ENCODE data around the gene TSPAN14.

The TSPAN14 gene

DNA sequence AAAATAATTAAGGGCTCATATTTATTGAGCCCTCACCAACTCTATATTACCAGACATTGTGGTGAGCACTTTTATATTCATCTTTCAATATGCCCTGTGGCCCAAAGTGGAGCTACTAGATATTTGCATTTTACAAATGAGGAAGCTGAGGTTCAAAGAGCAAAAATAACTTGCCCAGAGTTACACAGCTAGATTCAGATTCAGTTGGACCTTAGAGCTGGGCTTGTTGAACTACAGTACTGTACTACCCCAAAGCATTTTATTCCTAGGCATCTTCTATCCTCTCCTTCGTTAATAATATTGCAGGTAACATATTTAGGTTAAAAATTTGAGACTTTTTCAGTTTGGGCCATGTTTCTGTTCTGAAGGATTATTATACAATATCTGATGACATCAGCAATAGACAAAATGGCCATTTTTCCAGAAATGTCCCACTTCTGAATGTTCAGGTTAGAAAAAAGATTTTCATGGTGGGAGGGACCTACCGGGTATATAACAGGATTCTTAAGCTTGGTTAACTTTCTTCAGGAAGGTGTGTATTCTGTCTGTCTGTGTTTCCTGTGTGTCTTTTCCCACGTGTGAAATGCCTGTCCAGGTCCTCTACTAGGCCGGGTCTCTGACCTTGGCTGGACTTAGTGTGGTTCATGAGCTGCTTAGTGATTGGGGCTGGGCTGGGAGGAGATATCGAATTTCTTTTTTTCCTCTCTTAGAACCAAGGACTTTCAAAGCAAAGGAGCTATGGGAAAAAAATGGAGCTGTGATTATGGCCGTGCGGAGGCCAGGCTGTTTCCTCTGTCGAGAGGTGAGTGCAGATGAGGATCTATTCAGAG is 32.2 kb upstream of the TSPAN14 start:
- DNase-seq (ENCODE audit: low read depth, low spot score) = no peak

DNA sequence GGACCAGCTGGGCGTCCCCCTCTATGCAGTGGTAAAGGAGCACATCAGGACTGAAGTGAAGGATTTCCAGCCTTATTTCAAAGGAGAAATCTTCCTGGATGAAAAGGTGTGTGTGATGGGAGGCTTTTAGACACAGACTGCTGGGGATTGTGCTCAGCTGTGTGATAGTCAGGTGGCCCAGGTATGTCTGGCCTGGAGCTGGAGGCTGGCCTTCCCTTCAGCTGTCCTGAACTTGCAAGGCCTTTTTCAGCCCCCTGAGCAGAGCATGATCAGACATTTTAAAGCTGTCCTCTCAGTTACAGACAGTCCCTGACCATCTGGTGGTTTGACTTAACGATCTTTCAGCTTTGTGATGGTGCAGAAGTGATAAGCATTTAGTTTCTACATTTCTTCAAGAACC is 28.2 kb upstream of the TSPAN14 start:
- no peak for DNase-seq (ENCODE audit: low read depth, low spot score)

DNA sequence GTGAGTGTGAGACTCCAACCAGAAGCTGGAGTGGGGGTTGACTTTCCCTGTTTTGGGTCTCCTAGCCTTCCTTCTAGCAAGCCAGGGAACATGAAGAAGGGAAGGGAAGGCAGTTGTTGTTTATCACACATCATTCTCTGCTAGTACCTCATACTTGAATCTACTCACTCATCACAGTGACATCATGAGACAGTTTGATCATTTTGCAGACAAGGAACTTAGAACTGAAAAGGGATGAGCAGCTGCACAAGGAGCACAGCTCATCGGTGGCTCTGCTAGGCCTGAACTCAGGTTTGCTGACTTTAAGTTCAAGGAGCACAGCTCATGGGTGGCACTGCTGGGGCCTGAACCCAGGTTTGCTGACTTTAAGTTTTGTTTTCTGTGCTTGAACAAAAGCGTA is 26.6 kb upstream of the TSPAN14 start:
- no peak for DNase-seq (ENCODE audit: low read depth, low spot score)

DNA sequence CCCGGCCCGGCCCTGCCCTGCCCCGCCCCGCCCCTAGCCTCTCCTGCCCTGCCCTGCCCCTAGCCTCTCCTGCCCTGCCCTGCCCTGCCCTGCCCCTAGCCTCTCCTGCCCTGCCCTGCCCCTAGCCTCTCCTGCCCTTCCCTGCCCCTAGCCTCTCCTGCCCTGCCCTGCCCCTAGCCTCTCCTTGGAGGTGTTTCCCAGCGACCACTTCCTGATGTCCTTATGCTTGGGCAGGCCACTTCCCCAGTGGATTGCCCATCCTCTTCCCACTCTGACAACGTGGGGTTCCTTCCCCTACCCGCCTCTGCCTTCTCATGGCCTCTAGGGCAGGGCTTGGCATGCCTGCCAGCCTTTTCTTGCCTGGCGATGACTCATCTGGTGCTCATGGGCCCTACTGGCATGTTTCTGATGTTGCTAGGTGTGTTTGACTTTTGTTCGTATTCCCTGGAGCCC is 24.6 kb upstream of the TSPAN14 start:
- DNase-seq (ENCODE audit: low read depth, low spot score) = no peak

DNA sequence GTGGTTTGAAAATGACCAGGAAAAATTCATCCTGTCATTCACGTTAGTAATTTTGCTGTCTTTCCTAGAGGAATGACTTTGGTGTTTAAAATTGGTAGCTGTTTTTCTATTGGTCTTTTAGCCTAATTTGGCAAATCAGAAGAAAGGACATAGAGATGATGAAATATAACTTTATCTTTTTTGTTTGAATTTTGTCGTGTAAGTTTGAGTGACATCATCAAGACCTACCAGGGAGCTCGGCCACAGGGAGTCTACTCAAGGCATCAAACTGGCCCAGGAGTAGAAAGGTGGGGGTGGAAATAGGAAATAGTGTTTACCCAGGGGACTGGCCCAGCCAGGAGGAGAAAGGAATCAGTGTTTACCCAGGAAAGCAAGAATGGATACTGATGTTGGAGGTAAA is 21.0 kb upstream of the TSPAN14 start:
- DNase-seq (ENCODE audit: low read depth, low spot score) = no peak

DNA sequence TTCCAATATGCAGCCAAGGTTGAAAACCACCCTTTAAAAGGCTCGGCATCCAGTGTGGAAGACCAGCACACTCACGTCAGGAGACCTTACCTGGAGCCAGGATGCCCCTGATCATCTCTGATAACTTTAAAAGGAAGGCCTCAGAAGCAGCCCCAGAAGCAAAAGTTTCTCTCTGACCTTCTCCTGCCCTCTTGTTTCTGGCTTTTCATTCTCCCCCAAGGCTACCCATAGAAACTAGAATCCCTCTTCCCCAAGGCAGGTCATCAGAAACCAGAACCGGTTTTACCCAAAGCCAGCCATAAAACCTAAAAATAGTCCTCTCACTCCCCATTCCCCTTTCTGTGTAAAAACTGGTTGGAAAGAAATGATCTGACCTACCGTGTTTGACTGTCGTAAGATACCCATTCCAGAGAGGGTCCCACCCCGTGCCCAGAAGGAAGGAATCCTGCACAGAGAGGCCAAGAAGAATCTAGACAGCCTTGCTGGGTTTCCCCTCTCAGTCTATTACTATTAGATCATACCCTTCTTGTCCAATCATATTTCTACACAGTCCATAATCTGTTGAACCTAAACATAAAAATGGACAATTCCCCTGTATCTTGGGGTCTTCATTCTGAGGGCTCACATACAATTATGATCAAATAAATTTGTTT is 17.5 kb upstream of the TSPAN14 start:
- DNase-seq (ENCODE audit: low read depth, low spot score) = no peak

DNA sequence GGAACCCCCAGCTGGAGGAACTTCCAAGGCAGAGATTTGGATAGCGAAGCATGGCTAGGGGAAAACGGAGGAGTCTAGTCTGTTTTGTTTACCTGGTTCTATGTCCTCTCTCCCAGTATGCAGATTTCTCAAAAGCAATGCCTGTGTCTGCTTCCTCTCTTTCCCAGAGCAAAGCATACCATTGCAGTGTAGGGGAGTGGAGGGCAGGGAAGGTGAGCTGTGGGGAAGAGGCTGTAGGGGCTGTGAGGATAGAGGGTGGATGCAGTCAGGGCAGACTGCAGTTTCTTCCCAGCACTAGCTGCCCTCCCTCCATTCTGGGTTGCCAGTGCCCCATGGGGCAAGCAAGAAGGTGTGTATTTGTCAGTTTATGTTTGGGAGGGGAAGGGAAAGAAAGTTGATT is 16.9 kb upstream of the TSPAN14 start:
- no peak for DNase-seq (ENCODE audit: low read depth, low spot score)

DNA sequence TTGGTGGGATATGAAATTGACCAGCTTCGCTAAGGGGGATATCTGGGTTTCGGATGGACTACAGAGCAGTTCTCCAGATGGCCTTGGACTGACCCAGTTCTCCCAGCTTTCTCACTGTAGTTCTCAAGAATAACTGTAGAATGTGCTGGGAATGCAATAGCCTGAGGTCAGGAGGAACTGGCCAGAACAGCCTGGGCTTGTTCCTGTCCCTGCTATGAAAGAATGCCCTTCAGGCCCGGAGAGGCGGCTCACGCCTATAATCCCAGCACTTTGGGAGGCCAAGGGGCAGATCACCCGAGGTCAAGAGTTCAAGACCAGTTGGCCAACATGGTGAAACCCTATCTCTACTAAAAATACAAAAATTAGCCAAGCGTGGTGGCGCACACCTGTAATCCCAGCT is 12.3 kb upstream of the TSPAN14 start:
- no peak for DNase-seq (ENCODE audit: low read depth, low spot score)

DNA sequence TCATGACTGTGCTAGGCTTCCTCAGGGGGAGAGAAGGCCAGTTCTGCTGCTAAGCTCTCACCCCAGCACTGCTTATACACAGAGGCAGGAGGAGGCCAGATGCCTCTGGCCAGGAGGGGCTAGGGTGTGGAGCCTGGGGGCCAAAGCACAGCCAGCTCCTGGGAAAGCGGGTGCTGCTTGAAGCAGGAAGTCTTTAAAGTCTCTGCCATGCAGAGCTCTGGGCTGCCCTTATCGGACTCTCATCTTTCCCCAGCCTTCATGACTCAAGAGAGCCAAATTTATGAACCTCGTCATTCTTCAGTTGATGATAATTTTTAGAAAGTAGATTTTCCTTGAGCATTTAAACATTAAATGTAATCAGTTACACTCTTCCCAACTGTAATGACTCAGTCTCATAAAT is 11.2 kb upstream of the TSPAN14 start:
- no peak for DNase-seq (ENCODE audit: low read depth, low spot score)

DNA sequence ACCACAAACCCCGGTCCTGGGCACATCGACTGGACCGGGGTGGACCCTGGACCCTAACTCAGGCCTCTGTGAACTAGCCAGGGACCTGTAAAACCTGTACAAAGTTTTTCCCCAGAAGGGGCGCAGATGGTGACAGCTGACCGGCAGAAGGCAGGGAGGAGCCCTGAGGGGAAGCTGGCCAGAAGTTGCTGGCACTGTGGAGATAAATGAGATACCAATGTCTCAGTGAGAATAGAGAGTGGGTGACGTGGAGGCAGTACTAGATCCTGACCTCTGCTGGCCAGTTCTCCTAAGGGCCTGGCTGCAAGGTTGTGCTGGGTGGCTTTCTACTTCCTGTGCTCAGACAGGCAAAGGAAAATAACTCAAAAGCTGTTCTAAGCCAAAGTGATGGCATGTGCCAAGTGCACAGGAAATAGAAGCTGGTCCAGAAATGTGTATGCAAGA is 10.6 kb upstream of the TSPAN14 start:
- DNase-seq (ENCODE audit: low read depth, low spot score) = no peak

DNA sequence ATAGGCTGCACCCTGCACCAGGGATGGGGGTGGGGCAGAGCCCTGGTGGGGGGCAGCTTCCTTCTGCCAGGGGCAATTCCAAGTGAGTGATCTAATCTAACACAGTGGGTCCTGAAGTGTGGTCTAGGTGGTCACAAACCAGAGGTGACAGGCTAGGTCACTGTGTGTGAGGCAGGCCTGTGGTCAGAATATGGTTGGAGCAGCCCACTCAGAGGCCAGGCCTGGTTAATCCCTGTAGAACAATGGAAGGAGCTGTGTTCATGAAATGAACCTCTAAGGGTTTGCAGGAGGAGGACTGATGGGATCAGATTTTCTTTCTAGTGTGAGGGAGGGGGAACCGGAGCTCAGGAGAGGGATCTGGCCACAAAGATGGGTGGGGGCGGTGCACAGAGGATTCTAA is 10.0 kb upstream of the TSPAN14 start:
- DNase-seq (ENCODE audit: low read depth, low spot score) = no peak

DNA sequence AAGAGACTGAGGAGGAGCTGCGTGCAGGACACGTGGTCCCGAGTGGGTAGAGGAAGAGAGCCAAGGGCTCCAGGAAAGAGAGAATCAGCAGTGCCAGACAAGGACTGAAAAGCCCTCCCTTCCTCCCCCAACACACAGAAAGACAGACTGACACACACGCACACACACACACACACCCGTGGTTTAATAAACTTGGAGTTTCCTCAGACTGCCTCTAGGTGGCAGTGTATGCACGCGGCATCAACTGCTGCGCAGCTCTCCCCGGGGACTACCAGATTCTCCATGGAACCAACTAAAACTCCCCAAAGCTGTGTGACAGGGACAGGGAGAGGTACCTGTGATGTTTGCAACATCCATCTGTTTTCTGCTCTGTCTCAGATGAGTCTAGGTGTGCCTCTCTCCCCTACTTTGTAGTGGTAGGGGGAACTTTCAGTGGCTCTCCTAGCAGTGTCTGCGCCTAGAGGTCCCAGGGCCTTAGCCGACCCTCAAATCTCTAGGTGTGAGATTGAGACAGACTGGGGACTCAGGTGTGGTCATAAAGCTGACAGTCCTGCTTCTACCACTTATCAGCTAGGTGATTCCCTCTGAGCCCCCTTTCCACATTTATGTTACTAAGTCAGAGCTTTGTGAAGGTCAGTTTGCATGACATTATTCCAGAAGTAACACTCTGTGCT is 9.3 kb upstream of the TSPAN14 start:
- no peak for DNase-seq (ENCODE audit: low read depth, low spot score)

DNA sequence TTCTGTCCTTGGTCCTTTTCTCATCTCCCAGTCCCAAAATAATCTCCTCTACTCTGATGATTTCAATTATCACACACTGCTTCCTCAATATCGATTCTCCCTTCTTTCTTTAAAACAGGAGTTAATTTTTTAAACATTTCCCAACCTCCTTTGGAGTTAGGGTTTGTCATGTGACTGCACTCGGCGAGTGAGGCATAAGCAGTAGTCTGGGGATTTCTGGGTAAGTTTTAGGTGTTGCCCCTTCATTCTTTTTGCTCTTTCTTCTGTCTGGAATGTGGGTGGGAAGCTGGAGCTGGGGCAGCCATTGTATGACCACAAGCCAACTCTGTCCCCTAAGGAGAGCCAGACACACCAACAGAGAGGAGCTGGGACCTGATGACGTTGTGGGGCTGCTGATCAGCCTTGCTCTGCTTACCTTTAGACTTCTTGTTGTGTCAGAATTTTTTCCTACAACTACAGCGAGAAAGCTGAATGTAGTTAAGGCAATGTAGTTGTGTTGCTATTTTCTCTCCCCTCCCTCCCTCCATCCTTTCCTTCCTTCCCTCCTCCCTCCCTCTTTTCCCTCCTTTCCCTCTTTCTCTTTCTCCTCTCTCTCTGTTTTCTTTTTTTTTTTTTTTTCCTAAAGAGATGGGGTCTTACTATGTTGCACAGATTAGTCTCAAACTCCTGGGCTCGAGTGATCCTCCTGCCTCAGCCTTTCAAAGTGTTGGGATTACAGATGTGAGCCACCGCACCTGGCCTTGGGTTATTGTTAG is 6.5 kb upstream of the TSPAN14 start:
- no peak for DNase-seq (ENCODE audit: low read depth, low spot score)

DNA sequence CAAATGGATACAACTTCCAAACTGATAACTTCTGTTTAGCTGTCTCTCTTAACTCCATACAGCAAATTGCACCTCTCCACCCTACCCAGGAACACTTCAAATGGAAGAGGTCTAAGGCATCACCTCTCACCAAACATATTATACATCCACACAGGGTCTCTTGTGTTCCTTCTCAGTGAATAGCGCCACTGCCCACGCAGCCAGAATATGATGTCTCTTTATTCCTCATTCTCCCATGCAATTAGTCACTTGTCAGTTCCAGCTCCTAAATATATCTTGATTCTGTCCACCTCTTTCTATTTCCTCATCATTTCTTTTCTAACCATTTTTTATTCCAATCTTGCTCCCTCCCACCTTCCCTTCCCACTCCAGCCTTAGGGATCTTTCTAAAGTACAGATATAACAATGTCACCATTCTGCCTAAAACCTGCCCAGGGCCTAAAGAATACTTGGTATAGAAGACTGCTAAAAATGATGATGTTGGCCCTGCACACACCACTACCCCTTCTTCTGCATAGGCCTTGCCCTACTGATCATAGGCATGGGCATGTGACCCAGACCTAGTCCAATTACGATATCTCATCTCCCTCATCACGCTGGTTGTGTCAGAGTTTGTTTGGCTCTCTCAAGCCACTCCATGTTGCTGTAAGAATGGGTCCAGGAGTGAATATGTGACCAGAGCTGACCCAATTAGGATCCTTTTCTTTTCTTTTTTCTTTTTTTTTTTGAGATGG is 5.7 kb upstream of the TSPAN14 start:
- no peak for DNase-seq (ENCODE audit: low read depth, low spot score)

DNA sequence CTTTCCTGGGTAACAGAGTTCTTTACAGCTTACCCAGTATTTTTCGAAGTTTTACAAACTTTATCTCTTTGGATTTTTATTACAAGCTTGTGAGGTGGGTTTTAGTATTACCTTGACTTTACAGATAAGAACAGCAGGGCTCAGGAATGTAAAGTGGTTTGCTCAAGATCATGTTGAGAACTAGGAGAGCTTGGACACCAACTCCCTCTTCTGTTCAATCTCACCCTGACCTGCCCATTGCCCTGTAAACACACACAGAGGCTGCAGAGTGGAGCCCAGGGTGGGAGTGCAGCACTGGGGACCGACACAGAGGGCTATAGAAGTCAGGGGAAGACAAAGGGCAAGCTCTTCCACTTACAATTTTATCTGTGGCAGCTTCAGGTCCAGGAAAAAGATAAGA is 4.6 kb upstream of the TSPAN14 start:
- no peak for DNase-seq (ENCODE audit: low read depth, low spot score)

DNA sequence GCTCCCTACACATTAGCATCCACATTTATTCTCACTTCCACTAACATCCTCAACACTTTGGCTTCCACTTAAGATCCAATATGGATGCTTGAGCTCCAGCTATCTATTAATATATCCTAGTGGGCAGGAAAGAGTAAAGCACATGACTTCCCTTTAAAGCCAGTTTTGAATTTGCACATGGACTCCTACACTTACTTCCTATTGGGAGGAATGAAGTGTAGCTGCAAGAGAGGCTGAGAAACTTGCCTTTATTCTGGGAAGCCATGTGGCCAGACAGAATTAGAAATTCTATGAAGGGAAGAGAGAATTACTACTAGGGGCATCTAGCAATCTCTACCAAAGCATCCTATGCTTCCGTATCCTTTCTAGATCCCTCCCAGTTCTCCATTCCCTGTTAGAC is 3.0 kb upstream of the TSPAN14 start:
- no peak for DNase-seq (ENCODE audit: low read depth, low spot score)

DNA sequence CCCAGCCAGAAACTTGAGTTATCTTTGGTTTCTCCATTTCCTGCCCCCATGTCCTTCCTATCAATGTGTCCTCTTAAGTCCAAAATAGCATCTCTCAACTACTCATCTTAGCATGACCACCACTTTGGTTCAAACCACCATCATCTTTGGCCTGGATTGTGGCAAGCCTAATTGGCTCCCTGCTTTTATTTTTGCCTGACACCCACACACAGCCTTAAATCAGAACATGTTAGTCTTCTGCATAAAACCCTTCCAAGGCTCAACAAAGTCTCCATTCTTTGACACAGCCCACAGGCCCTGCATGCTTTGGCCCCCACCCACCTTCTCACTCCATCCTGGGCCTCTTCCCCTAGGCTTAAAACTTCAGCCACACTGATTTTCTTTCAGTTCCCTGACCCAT is 2.0 kb upstream of the TSPAN14 start:
- DNase-seq (ENCODE audit: low read depth, low spot score) = no peak

DNA sequence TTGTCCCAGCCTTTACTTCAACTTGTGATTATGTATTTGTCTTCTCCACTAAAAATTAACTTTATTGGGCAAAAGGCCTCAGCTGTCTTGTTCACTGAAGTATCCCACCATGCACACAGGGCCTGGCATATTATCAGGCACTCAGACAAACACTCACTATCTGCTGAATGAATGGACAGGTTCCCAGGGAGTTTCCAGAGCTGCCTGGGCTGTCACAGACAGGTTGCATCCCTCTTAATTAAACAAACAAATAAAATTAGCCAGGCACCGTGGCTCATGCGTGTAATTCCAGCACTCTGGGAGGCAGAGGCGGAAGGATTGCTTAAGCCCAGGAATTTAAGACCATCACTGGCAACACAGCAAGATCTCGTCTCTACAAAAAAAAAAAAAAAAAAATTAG is 1.5 kb upstream of the TSPAN14 start:
- no peak for DNase-seq (ENCODE audit: low read depth, low spot score)

DNA sequence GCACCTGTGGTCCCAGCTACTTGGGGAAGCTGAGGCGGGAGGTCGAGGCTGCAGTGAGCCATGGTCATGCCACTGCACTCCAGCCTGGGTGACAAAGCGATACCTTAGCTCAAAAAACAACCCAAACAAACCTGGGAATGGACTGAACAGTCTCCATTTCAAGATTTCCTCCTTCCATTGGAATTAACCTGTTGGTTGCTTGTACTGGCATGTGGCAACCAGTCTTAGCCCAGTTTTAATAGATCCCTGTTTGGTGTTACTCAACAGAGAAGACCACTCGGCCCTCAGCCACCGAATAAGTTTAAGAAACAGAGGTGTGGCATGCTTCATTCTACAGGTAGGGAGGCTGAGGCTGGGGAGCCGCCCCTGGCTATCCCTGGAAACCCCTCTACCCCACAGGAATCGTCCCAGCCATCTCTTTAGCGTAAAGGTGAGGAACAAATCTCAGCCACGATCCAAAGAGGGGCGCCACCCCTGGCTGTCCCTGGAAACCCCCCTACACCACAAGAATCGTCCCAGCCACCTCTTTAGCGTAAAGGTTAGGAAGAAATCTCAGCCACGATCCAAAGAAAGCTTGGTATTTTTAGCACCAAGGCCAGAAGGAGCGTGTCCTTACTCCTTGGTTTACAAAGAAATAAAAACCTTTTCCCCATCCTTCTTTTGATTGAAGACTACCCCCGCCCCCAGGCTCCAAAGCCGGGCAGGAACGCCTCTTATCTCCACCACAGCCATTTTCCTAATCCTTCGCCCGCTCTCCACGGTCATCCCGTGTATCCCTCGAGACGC is 861 bp upstream of the TSPAN14 start:
- no peak for DNase-seq (ENCODE audit: low read depth, low spot score)

All from smooth muscle cell of the brain vasculature (primary cell).